Activated naive CD4-positive, alpha-beta T cell treated with anti-CD3 and anti-CD28 coated beads for 36 hours (primary cell): ENCODE data around the gene USH1C. TPM values are rescaled to one million over a fixed set of nuclear protein-coding genes. Genes with fewer than 3 reads are reported as not detected.

ENCODE experiments used
- CTCF ChIA-PET: fragments of 350-600 bp; sonication (Branson Sonifier 250); formaldehyde crosslinking; loops from one replicate; lab custom pipeline; 2021; ENCODE audit warnings: antibody characterized with exemption; lab: Charles Lee
- DNase-seq: peaks from one replicate; pipeline ENCODE4 v3.0.0-alpha.2; 2020
- H3K27ac Mint-ChIP-seq: one replicate; pipeline ENCODE4 v1.8.0; 2021; ENCODE audit warnings: mild to moderate bottlenecking, mixed read lengths
- H3K27me3 Mint-ChIP-seq: one replicate; pipeline ENCODE4 v1.8.0; 2021; ENCODE audit warnings: low read depth, mixed read lengths
- H3K36me3 Mint-ChIP-seq: one replicate; pipeline ENCODE4 v1.8.0; 2021; ENCODE audit warnings: low read depth, mixed read lengths
- H3K4me1 Mint-ChIP-seq: one replicate; pipeline ENCODE4 v1.8.0; 2021; ENCODE audit warnings: low read depth, mixed read lengths
- H3K4me3 Mint-ChIP-seq: one replicate; pipeline ENCODE4 v1.8.0; 2021; ENCODE audit warnings: mild to moderate bottlenecking, moderate library complexity, mixed read lengths
- H3K9me3 Mint-ChIP-seq: one replicate; pipeline ENCODE4 v1.8.0; 2021; ENCODE audit warnings: mixed read lengths
- intact Hi-C: fragments of 100-400 bp; cut with micrococcal nuclease; formaldehyde crosslinking; loops from one replicate; pipeline ENCODE4 v1.15.1; 2023
- total RNA-seq, 2 experiments: library from RNA; stranded (reverse); gene quantifications; one replicate each; pipeline ENCODE4 v1.2.3, GENCODE V29; 2021

Gene USH1C
- total RNA-seq, 2 experiments from 2014 or later: not detected

GRCh38 chr11:17518366-17518765 is 25.9 kb downstream of the USH1C start:
- Mint-ChIP-seq H3K27ac (no peak overlapping the region), H3K27me3 (no peaks in the 10 kb centered on the region), H3K9me3 (no peaks in the 10 kb centered on the region), H3K4me1 (no peaks in the 10 kb centered on the region), H3K36me3 (no peaks in the 10 kb centered on the region), H3K4me3 (no peak overlapping the region)
- CTCF ChIA-PET: interaction anchor here (1.1 to 4.2 kb wide), 2 partner anchors 9 to 135 kb away, joined by 8 to 34 read pairs; no protein-coding TSS in a partner anchor
- intact Hi-C loops: no loop called here
- no peak for DNase-seq

DNA sequence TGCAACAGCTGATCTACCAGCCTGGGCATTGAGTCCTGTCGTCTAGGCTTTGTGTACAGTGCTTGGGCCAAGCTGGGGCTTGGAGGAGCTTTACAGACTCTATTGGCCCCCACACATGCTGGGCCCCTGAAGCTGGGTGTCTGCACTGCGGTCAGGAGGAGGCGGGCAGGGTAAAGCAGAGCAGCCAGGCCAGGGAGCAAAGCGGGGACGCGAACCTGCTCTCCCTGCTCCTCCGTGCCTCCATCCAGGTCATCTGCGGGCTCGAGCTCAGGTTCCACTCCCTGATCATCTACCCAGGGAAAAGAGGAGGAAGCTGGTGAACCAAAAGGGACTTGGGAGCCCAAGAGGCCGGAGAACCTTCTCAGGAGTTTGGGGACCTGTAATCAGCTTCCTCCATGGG is 27.0 kb downstream of the USH1C start:
- H3K4me1 Mint-ChIP-seq: no peaks in the 10 kb centered on the region
- no peak overlapping the region for H3K27ac Mint-ChIP-seq
- no peak overlapping the region for H3K4me3 Mint-ChIP-seq
- CTCF ChIA-PET: interaction anchor here (0.9 to 4.2 kb wide), 4 partner anchors 11 to 287 kb away, joined by 3 to 34 read pairs (median 6); no protein-coding TSS in a partner anchor
- no peaks in the 10 kb centered on the region for H3K27me3 Mint-ChIP-seq
- H3K36me3 Mint-ChIP-seq: no peaks in the 10 kb centered on the region
- H3K9me3 Mint-ChIP-seq: no peaks in the 10 kb centered on the region
- DNase-seq: no peak
- intact Hi-C loops: no loop called here

DNA sequence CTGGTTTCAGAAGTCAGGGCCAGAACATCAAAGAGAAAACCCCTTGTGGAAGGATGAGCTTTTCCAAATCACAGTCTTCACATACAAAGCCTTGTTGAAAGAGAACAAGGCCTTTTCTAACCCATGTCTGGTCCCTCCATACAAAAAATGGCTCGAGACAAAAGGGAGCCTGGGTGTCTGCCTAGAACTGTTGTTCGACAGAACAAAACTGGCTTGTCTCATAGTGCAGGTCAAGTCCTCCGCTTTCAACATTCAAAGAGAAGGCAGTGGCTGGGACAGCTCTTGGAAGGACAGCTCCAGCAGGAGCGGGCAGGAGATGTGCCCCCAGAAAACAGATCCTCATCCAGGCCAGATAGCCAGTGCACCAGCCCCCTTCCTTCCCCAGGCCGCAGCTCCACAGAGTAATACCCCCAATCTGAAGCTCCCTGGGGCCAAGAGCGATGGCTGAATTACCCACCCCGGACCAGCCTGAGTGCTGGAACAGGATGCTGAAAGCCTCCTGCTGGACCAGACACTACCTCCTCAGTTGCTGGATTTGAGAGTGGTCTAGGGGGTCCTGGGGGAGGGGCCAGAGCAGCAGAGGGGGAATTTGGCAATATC is 27.6 kb downstream of the USH1C start:
- H3K4me1 Mint-ChIP-seq: no peaks in the 10 kb centered on the region
- intact Hi-C loops: no loop called here
- no peaks in the 10 kb centered on the region for H3K27me3 Mint-ChIP-seq
- no peak overlapping the region for H3K4me3 Mint-ChIP-seq
- no peaks in the 10 kb centered on the region for H3K36me3 Mint-ChIP-seq
- H3K27ac Mint-ChIP-seq: no peak overlapping the region
- H3K9me3 Mint-ChIP-seq: no peaks in the 10 kb centered on the region
- CTCF ChIA-PET: interaction anchor here (0.9 to 4.2 kb wide), 3 partner anchors 11 to 287 kb away, joined by 3 to 34 read pairs (median 3); no protein-coding TSS in a partner anchor
- DNase-seq: no peak

- Mint-ChIP-seq H3K4me1 (no peaks in the 10 kb centered on the region), H3K27me3 (no peaks in the 10 kb centered on the region), H3K27ac (no peak overlapping the region), H3K36me3 (no peaks in the 10 kb centered on the region), H3K9me3 (no peaks in the 10 kb centered on the region), H3K4me3 (no peak overlapping the region)
- intact Hi-C loops: no loop called here
- CTCF ChIA-PET: interaction anchor here (1.2 kb wide), 1 partner anchor 132 kb away, joined by 4 read pairs; no protein-coding TSS in a partner anchor
- DNase-seq: no peak
These were observed 28.6 kb downstream of the USH1C start for GRCh38 chr11:17515443-17516176.

GRCh38 chr11:17514476-17514875 is 29.7 kb downstream of the USH1C start:
- CTCF ChIA-PET: interaction anchor here (1.2 kb wide), 1 partner anchor 130 kb away, joined by 4 read pairs; no protein-coding TSS in a partner anchor
- no peak for DNase-seq
- Mint-ChIP-seq H3K27me3 (no peaks in the 10 kb centered on the region), H3K9me3 (no peaks in the 10 kb centered on the region), H3K4me1 (no peaks in the 10 kb centered on the region), H3K36me3 (no peaks in the 10 kb centered on the region), H3K4me3 (no peak overlapping the region), H3K27ac (no peak overlapping the region)
- intact Hi-C loops: no loop called here

GRCh38 chr11:17513853-17514252 is 30.4 kb downstream of the USH1C start:
- intact Hi-C loops: no loop called here
- H3K36me3 Mint-ChIP-seq: no peaks in the 10 kb centered on the region

GRCh38 chr11:17512101-17512500 is 32.1 kb downstream of the USH1C start:
- no peaks in the 10 kb centered on the region for H3K36me3 Mint-ChIP-seq
- H3K27me3 Mint-ChIP-seq: no peaks in the 10 kb centered on the region
- H3K27ac Mint-ChIP-seq: no peak overlapping the region
- intact Hi-C loops: no loop called here
- CTCF ChIA-PET: interaction anchor here (1.0 to 2.3 kb wide), 4 partner anchors 9 to 128 kb away, joined by 3 to 11 read pairs (median 6); no protein-coding TSS in a partner anchor
- H3K9me3 Mint-ChIP-seq: no peaks in the 10 kb centered on the region
- no peak for DNase-seq
- no peak overlapping the region for H3K4me3 Mint-ChIP-seq
- no peaks in the 10 kb centered on the region for H3K4me1 Mint-ChIP-seq

More at GRCh38 chr11:17513853-17514252, 30.4 kb downstream of the USH1C start:
- Mint-ChIP-seq H3K4me1 (no peaks in the 10 kb centered on the region), H3K27me3 (no peaks in the 10 kb centered on the region), H3K9me3 (no peaks in the 10 kb centered on the region), H3K27ac (no peak overlapping the region), H3K4me3 (no peak overlapping the region)
- DNase-seq: no peak
- CTCF ChIA-PET: no interaction called here

DNA sequence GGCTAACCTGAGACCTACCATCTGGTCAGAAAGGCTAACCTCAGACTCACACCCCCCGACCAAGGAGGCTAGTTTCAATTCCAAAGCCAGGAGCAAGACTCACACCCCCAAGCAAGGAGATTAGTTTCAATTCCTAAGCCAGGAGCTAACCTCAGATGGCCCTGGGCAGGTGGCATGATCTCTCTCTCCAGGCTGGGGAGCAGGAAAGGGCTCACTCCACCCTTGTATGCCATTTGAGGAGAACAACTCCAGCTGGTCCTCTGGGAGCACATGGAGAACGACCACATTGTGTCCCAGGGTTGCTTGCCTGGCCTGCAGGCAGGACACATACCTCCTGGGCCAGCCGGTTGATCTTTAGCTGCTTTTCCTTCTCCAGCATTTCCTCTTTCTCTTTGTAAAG is 32.6 kb downstream of the USH1C start:
- intact Hi-C loops: no loop called here
- Mint-ChIP-seq H3K27me3 (peaks cover under 1% of the 10 kb centered on the region), H3K4me3 (no peak overlapping the region)

DNA sequence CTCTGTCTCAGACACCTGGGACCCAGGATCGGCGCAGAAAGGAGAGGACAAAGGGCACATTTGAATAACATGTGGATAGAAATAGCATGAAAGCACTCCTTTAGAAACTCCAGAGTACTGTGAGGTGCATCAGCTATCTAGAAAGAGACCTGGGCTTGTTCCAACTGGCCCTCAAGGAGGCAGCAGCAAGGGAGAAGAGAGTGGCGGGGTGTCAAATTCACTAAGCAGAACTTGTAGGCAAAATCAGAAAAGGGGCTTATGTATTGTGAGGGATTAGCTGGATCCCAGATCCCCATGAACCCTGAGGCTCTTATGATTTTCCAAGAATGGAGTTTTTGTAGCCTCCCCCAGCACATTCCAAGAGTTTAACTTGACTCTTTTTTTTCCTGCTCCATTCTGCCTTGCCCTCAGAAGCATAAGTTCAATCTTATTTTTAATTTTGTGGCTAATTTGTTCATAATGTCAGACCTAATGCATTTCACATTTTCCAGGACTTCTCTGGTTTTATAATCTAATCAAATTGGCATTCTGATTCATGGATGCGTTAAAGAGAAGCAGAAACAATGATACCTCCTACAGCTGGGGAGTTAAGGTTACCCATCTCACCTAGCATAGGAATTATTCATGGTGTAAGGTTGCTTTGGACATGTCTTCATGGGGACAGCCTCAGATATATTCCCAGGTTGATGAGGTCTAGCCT is 33.6 kb downstream of the USH1C start:
- peaks cover 4% of the 10 kb centered on the region for H3K27me3 Mint-ChIP-seq
- intact Hi-C loops: no loop called here
- no peak for DNase-seq
- no peaks in the 10 kb centered on the region for H3K9me3 Mint-ChIP-seq
- H3K27ac Mint-ChIP-seq: no peak overlapping the region
- CTCF ChIA-PET: no interaction called here
- H3K36me3 Mint-ChIP-seq: no peaks in the 10 kb centered on the region
- no peaks in the 10 kb centered on the region for H3K4me1 Mint-ChIP-seq
- no peak overlapping the region for H3K4me3 Mint-ChIP-seq

More for the DNA sequence above, 32.6 kb downstream of the USH1C start:
- DNase-seq: no peak
- CTCF ChIA-PET: interaction anchor here (0.6 to 2.3 kb wide), 4 partner anchors 8 to 128 kb away, joined by 3 to 8 read pairs (median 3); no protein-coding TSS in a partner anchor
- Mint-ChIP-seq H3K9me3 (no peaks in the 10 kb centered on the region), H3K27ac (no peak overlapping the region), H3K4me1 (no peaks in the 10 kb centered on the region), H3K36me3 (no peaks in the 10 kb centered on the region)

DNA sequence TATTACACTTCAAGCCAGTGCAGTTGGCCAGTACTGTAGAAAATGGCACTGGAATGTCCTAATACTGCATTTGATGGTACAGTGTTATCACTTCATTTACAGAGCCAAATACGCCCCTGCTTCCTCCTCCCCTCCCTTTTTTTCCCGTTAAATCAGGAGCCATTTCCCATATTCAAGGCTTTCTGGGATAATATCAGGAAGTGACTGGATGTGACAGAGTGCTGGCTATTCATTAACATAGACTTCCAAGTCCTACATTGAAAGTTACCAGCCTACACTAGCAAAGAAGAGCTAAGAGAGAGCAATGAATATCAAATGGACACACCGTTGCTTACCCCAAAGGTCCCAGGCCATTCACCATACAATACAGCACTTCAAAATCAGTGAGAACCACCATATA is 35.4 kb downstream of the USH1C start:
- intact Hi-C loops: no loop called here
- Mint-ChIP-seq H3K4me3 (no peak overlapping the region), H3K27me3 (peaks cover 4% of the 10 kb centered on the region), H3K27ac (no peak overlapping the region), H3K36me3 (no peaks in the 10 kb centered on the region), H3K4me1 (no peaks in the 10 kb centered on the region), H3K9me3 (no peaks in the 10 kb centered on the region)
- DNase-seq: no peak
- CTCF ChIA-PET: interaction anchor here (0.8 to 8.2 kb wide), 4 partner anchors 19 to 129 kb away, joined by 3 to 92 read pairs (median 6); no protein-coding TSS in a partner anchor

GRCh38 chr11:17508306-17508705 is 35.9 kb downstream of the USH1C start:
- CTCF ChIA-PET: interaction anchor here (0.7 to 8.2 kb wide), 6 partner anchors 9 to 125 kb away, joined by 3 to 92 read pairs (median 4); partner anchors contain the start of gene KCNJ11
- H3K4me3 Mint-ChIP-seq: no peak overlapping the region
- intact Hi-C loops: no loop called here
- H3K36me3 Mint-ChIP-seq: no peaks in the 10 kb centered on the region
- no peaks in the 10 kb centered on the region for H3K9me3 Mint-ChIP-seq
- H3K27me3 Mint-ChIP-seq: peaks cover 4% of the 10 kb centered on the region
- H3K4me1 Mint-ChIP-seq: no peaks in the 10 kb centered on the region
- no peak overlapping the region for H3K27ac Mint-ChIP-seq
- no peak for DNase-seq

DNA sequence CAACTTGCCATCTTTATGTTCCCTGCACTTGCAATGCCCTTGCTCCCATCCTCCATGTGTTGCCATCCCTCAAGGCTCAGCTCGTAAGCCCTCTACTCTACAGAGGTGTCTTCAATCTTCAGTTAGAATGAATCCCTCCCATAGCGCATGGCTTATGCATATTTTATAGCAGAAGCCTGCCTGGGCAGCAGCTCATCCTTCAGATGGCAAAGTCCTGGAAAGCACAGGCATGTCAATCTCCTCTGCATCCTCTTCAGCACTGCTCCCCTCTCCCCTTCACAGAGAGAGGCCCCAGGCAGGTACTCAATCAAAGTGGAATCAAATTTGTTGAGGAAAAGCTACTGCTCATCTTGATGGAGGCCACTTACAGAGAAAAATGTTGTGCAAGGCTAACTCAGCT is 36.4 kb downstream of the USH1C start:
- H3K9me3 Mint-ChIP-seq: no peaks in the 10 kb centered on the region
- no peaks in the 10 kb centered on the region for H3K36me3 Mint-ChIP-seq
- peaks cover 4% of the 10 kb centered on the region for H3K27me3 Mint-ChIP-seq
- no peak for DNase-seq
- CTCF ChIA-PET: interaction anchor here (0.7 to 8.2 kb wide), 7 partner anchors 9 to 279 kb away, joined by 3 to 92 read pairs (median 5); partner anchors contain the start of gene KCNJ11
- no peak overlapping the region for H3K27ac Mint-ChIP-seq
- intact Hi-C loops: no loop called here
- no peaks in the 10 kb centered on the region for H3K4me1 Mint-ChIP-seq
- H3K4me3 Mint-ChIP-seq: no peak overlapping the region
